Measurements from ENCODE around the gene CDK19. TPM values are rescaled to one million over a fixed set of nuclear protein-coding genes. Genes with fewer than 3 reads are reported as not detected.

The CDK19 gene
- total RNA-seq, 6 donors from 2014 or later = 5.2 to 20.4 (median 12.4) TPM

GRCh38 chr6:110676396-110676795 lies 138.9 kb downstream of the CDK19 start:
- H3K27ac ChIP-seq = no peak overlapping the region
- no peaks in the 10 kb centered on the region for H3K36me3 ChIP-seq
- ATAC-seq (ENCODE audit: low FRiP score in 2 of 2) = no peak
- TF ChIP-seq POLR2A (IDR thresholded peaks at IDR 0.05) (no peak), EP300 (IDR thresholded peaks at IDR 0.05) (no peak), POLR2AphosphoS5 (IDR thresholded peaks at IDR 0.05) (no peak)
- TF ChIP-seq, protein P1, sequence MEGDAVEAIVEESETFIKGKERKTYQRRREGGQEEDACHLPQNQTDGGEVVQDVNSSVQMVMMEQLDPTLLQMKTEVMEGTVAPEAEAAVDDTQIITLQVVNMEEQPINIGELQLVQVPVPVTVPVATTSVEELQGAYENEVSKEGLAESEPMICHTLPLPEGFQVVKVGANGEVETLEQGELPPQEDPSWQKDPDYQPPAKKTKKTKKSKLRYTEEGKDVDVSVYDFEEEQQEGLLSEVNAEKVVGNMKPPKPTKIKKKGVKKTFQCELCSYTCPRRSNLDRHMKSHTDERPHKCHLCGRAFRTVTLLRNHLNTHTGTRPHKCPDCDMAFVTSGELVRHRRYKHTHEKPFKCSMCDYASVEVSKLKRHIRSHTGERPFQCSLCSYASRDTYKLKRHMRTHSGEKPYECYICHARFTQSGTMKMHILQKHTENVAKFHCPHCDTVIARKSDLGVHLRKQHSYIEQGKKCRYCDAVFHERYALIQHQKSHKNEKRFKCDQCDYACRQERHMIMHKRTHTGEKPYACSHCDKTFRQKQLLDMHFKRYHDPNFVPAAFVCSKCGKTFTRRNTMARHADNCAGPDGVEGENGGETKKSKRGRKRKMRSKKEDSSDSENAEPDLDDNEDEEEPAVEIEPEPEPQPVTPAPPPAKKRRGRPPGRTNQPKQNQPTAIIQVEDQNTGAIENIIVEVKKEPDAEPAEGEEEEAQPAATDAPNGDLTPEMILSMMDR (IDR thresholded peaks at IDR 0.05) = no peak
- no peaks in the 10 kb centered on the region for H3K9me3 ChIP-seq
- no peak overlapping the region for H3K4me3 ChIP-seq
- H3K27me3 ChIP-seq = no peaks in the 10 kb centered on the region
- no peak for DNase-seq
- no peaks in the 10 kb centered on the region for H3K4me1 ChIP-seq

DNA sequence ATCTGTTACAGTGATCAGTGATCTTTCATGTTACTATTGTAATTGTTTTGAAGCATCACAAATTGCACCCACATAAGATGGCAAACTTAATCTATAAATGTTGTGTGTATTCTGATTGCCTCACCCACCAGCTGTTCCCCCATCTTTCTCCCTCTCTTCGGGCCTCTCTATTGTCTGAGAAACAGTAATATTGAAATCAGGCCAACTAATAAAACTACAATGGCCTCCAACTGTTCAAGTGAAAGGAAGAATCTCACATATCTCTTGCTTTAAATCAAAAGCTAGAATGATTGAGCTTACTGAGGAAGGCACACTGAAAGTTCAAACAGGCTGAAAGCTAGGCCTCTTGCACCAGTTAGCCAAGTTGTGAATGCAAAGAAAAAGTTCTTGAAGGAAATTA lies 141.2 kb downstream of the CDK19 start:
- 48 to 64% methylated on average over 1 of the region's 1 CpG for WGBS, 2 donors

DNA sequence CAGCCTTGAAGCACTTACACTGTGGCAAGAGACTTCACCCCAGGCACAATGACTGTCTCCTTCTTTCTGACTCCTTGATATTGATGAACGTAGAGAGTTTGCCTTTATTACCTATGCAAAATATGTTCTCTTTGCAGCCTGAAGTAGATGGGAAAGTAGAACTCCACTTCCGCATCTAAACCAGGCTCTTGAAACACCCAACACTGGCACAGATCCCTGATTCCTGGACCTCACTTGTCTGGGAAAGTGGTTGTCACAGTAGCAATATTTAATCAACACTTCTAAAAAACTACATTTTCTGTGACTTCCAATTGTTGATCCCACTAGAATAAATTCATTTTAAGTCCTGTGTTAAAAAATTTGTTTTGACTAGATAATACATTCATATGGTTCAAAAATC lies 143.1 kb downstream of the CDK19 start:
- Histone ChIP-seq H3K4me1 (no peaks in the 10 kb centered on the region), H3K27ac (no peak overlapping the region), H3K9me3 (no peaks in the 10 kb centered on the region), H3K4me3 (no peak overlapping the region), H3K36me3 (no peaks in the 10 kb centered on the region), H3K27me3 (no peaks in the 10 kb centered on the region)
- WGBS, 2 donors = 73% methylated on average over 2 of the region's 2 CpGs
- DNase-seq (peak in 1 of 2 donors; percentile 42), ATAC-seq (ENCODE audit: low FRiP score in 2 of 2) (no peak)
- TF ChIP-seq POLR2AphosphoS5 (IDR thresholded peaks at IDR 0.05) (no peak), POLR2A (IDR thresholded peaks at IDR 0.05) (no peak), EP300 (IDR thresholded peaks at IDR 0.05) (no peak)

More for the DNA sequence above, 141.2 kb downstream of the CDK19 start:
- no peak overlapping the region for H3K4me3 ChIP-seq
- no peaks in the 10 kb centered on the region for H3K9me3 ChIP-seq
- H3K36me3 ChIP-seq = no peaks in the 10 kb centered on the region
- no peak for ATAC-seq (ENCODE audit: low FRiP score in 2 of 2)
- no peaks in the 10 kb centered on the region for H3K27me3 ChIP-seq
- no peak overlapping the region for H3K27ac ChIP-seq
- no peak for TF ChIP-seq EP300 (IDR thresholded peaks at IDR 0.05)
- TF ChIP-seq POLR2AphosphoS5 (IDR thresholded peaks at IDR 0.05) = no peak
- TF ChIP-seq POLR2A (IDR thresholded peaks at IDR 0.05) = no peak
- TF ChIP-seq, protein P1 (IDR thresholded peaks at IDR 0.05) = no peak
- no peak for DNase-seq
- H3K4me1 ChIP-seq = no peaks in the 10 kb centered on the region

GRCh38 chr6:110671447-110671846 lies 143.8 kb downstream of the CDK19 start:
- Histone ChIP-seq H3K36me3 (no peaks in the 10 kb centered on the region), H3K4me3 (no peak overlapping the region), H3K9me3 (no peaks in the 10 kb centered on the region), H3K4me1 (no peaks in the 10 kb centered on the region), H3K27me3 (no peaks in the 10 kb centered on the region), H3K27ac (no peak overlapping the region)
- TF ChIP-seq POLR2A (IDR thresholded peaks at IDR 0.05) (no peak), EP300 (IDR thresholded peaks at IDR 0.05) (no peak), POLR2AphosphoS5 (IDR thresholded peaks at IDR 0.05) (no peak)
- TF ChIP-seq, protein P1 (IDR thresholded peaks at IDR 0.05) = no peak
- ATAC-seq (ENCODE audit: low FRiP score in 2 of 2) = no peak
- DNase-seq = no peak

DNA sequence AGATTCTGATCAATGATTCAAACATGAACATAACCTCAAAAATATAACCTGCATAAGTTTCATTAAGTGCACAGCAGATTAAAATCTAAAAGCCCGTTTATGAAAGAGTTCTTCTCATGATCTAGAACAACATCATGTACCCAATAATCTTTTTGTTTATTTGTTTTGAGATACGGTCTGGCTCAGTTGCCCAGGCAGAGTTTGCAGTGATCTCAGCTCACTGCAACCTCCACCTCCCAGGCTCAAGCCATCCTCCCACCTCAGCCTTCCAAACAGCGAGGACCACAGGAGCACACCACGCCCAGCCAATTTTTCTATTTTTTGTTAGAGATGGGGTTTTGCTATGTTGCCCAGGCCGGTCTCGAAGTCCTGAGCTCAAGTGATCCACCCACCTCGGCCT lies 149.7 kb downstream of the CDK19 start:
- no peak overlapping the region for H3K27ac ChIP-seq
- 96 to 97% methylated on average over 7 of the region's 7 CpGs for WGBS, 2 donors
- TF ChIP-seq, protein P1 (IDR thresholded peaks at IDR 0.05) = no peak
- TF ChIP-seq EP300 (IDR thresholded peaks at IDR 0.05) (no peak), POLR2AphosphoS5 (IDR thresholded peaks at IDR 0.05) (no peak), POLR2A (IDR thresholded peaks at IDR 0.05) (no peak)
- no peaks in the 10 kb centered on the region for H3K27me3 ChIP-seq
- no peaks in the 10 kb centered on the region for H3K4me1 ChIP-seq
- no peak for DNase-seq
- H3K4me3 ChIP-seq = no peak overlapping the region
- no peak for ATAC-seq (ENCODE audit: low FRiP score in 2 of 2)
- no peaks in the 10 kb centered on the region for H3K36me3 ChIP-seq
- H3K9me3 ChIP-seq = no peaks in the 10 kb centered on the region

Data from upper lobe of left lung (tissue), 6 donors.